ENCODE data around the gene MUC13.

MUC13 gene

DNA sequence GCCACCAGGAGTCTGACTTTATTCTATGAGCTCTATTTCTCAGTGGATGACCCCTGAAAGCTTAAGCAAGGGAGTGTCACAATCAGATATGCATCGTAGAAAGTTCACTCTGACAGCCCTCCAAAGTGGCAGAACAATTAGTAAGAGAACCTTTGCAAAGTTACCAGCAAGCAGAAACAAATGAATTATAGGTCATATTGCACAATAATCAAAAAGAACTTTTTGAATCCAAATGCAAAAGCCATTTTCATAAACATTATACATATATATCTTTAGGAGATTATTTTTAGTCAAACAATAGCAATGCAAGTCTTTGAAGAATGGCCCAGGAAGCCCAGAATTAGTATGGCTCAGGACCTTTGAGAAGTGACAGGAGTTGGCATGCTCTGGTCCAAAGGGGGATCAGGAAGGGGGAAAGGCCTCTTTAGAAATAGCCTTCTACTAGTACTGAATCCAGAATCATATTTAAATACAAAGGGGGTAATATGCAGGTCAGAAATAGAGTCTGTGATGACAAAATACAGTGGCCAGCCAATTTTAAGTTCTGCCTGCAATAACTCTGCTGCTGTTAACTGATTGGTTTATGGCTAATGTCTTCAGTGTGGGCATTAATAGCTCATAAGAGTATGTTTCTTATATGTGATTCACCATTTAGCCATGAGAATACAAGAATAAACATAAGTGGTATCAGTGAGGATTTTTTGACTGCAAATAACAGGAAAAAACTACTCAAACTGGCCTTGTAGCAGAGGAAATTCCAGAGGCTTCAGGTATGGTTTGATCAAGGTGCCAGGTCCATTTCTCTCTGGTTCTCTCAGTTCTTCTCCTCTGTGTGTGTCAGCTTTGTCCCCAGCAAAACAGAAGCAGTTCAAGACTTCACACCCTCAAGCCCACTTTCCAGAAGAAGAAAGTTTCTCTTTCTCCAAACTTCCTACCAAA is 30.4 kb downstream of the MUC13 start:
- no peak for DNase-seq (ENCODE audit: low read depth, low spot score)

DNA sequence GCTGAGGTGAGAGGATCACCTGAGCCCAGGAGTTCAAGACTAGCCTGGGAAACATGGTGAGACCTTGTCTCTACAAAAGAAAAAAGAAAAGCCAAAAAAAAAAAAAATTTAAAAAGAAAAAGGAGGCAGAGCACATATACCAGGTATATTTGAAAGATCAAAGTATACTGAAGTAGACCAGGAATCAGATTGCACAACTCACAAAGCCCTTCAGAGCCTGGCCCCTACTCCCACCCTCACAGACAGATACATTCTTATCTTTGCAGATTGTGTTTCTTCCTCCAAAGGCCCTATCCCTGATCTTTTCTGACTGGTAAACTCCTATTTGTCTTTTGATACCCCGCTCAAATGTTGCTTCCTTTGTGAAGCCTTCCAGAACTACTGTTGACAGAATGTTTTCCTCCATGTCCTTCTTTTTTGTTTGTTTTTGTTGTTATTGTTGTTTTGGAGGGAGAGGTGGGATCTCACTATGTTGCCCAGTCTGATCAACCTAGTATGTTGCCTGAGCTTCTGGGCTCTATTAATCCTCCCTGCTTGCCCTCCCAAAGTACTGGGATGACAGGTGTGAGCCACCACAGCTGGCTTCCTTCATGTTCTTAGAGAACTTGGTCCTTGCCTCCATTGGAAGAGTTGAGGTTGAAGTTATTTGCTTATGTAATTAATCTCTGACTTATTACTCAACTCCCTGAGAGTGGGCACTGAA is 37.6 kb downstream of the MUC13 start:
- DNase-seq (ENCODE audit: low read depth, low spot score) = no peak

DNA sequence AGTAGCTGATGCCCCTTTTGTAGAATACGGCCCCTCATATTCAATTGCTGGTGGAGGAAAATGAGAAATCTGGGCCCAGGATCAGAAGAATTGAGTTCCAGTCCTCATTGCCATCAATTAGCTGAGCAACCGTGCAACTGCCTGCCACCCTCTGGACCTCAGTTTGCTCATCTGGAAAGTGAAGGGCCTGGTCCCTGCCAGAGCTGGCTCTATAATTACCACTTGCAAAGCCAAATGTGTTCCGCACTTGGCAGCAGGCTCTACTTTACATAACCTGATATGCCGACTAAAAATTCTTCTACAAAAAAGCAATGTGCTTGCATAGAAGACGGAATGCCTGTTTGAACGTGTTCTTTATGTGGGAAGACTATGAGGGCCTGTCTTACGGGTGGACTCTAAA is 38.8 kb downstream of the MUC13 start:
- DNase-seq (ENCODE audit: low read depth, low spot score) = no peak

- DNase-seq (ENCODE audit: low read depth, low spot score) = no peak
These were observed 41.0 kb downstream of the MUC13 start for GRCh38 chr3:124893526-124893925.

GRCh38 chr3:124890573-124891190 is 43.9 kb downstream of the MUC13 start:
- DNase-seq (ENCODE audit: low read depth, low spot score) = no peak

- DNase-seq (ENCODE audit: low read depth, low spot score) = peak; percentile 75
These were observed 45.8 kb downstream of the MUC13 start for GRCh38 chr3:124888482-124889441.

DNA sequence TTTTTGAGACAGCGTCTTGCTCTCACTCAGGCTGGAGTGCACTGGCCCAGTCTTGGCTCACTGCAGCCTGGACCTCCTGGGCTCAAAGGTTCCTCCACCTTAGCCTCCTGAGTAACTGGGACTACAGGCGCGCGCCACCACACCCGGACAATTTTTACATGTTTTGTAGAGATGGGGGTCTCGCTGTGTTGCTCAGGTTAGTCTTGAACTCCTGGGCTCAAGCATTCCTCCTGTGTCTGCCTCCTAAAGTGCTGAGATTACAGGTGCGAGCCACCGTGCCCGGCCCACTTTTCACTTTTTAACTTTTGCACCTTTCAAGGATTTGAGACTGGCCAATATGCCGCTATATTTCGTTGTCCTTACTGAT is 46.6 kb downstream of the MUC13 start:
- DNase-seq (ENCODE audit: low read depth, low spot score) = no peak

- DNase-seq (ENCODE audit: low read depth, low spot score) = peak; percentile 90
These were observed 47.2 kb downstream of the MUC13 start, which contains the start of gene ITGB5 for GRCh38 chr3:124887177-124887931. TSS of gene ITGB5 (minus strand) at chr3:124887365. CDS start at chr3:124887000, 365 bp downstream.

- DNase-seq (ENCODE audit: low read depth, low spot score) = peak; percentile 76
These were observed 48.1 kb downstream of the MUC13 start for GRCh38 chr3:124886168-124887056.

GRCh38 chr3:124885466-124886167 is 48.9 kb downstream of the MUC13 start:
- peak; percentile 60 for DNase-seq (ENCODE audit: low read depth, low spot score)

DNA sequence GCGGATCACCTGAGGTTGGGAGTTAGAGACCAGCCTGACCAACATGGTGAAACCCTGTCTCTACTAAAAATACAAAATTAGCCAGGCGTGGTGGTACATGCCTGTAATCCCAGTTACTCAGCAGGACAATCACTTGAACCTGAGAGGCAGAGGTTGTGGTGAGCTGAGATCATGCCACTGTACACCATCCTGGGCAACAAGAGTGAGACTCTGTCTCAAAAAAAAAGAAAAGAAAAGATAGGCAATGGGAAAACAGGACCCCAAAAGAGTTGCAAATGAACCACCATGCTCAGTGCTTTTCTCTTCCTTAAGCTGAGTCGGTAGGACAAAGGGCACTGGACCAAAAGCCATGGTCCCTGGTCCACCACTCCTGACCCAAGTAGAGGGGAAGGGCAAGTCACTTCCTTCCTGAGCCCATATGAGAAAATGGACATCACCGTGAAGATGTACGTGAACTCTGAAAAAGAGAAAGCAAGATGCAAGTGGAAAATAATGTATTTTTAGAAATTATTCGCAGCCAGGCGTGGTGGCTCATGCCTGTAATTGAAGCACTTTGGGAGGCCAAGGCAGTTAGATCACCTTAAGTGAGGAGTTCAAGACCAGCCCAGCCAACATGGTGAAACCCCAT is 50.0 kb downstream of the MUC13 start:
- DNase-seq (ENCODE audit: low read depth, low spot score) = no peak

GRCh38 chr3:124883766-124884473 is 50.6 kb downstream of the MUC13 start:
- DNase-seq (ENCODE audit: low read depth, low spot score) = peak; percentile 39

DNA sequence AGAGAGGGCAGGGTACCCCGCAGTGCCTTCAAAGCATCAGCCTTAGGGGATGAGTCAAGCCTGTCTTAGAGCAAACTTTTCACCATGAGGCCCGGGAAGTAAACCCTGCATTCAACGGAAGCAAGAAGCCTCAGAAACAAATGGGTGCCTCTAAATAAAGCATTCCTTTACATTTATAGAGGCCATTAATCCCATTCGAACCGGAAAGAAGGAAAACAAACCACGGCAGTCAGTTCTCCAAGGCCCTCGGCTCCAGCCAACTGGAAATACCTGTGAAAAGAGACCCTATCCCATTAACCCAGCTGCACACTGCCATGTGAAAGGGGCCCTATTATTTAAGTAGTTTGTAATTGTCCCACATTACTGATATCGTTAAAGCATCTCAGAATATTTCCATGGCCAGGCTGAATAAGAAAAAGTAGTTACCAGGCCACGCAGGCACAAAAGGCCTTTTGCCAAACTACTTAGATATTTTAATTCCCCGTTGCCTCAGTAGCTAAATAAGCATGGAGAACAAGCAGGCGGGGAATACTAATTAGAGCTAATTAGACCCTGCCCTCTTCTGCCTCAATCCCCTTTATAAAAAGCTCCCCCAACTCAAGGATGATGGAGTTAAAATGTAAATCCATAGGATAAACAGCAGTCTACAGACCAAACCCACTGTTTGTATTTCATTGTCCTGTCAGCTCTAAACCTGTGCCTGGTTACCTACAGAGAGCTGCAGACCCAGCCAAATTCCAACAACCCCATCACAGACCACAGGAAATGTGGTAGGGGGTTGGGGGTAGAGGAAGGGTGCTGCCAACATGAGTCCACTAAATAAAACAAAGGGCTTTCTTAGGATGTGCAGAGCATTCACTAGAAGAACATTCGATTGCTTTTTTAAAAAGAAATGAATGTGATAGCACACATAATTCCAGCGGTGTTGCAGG is 51.5 kb downstream of the MUC13 start:
- peak; percentile 37 for DNase-seq (ENCODE audit: low read depth, low spot score)

DNA sequence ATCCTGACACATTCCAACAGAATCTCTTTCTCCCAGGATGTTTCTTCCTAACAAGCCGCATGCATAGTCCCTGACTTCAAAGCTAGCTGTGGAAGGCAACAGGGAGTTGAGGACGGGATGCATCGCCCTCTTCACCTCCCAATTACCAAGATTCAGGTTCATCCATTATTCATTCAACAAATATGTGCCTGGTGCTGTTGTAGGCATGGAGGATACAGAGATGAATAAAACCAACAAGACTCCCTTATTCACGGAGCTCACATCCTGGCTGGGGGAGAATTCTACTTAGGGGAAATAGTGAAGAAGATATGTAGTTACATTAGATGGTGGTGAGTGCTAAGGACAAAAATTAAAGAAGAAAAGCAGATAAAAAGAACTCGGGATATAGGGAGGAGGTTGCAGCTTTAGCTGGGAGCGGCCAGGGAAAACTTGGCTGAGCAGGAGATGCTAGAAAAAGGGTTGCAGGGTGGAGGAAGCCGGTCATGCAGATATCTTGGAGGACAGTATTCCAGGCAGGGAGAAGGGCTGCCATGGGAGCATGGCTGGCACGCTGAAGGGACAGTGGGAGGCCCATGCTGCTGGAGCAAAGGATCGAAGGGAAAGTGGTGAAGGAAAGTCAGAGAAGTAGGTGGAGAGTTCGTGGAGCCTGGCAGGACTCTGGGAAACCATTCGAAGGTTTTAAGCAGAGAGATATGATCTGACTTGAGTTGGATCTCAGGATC is 52.4 kb downstream of the MUC13 start:
- no peak for DNase-seq (ENCODE audit: low read depth, low spot score)

DNA sequence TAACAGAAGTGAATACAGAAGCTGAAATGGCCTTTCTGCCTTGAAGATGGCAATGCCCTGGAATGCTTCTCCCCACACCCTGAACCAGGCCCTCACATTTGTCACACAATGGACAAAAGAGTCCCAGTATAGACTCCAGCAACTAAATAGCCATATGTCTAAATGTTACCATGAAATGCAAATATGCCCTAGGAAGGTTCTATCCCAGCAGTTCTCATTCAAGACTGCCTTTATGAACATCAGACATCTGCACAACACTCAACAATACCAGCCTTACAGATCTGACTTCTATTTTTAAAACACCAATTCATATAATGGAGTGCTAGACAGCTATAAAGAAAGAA is 55.2 kb downstream of the MUC13 start:
- no peak for DNase-seq (ENCODE audit: low read depth, low spot score)
